Caco-2 (cell line): ENCODE results near the gene HMGXB4. TPM values are rescaled to one million over a fixed set of nuclear protein-coding genes. Genes with fewer than 3 reads are reported as not detected.

ENCODE experiments used
- BruUV-seq: library from RNA; stranded (reverse); fragments of 400-500 nt; replicated peaks from 2 replicates; lab custom pipeline; 2021; lab: Mats Ljungman, UMichigan
- CTCF ChIA-PET: fragments of 300-600 bp; sonication (Branson Sonifier 250); formaldehyde crosslinking; loops from one replicate; lab custom pipeline; 2022; ENCODE audit warnings: antibody characterized with exemption; lab: Charles Lee
- POLR2A ChIA-PET: fragments of 300-600 bp; sonication (Branson Sonifier 250); formaldehyde crosslinking; loops from one replicate; lab custom pipeline; 2022; ENCODE audit warnings: antibody characterized with exemption; lab: Charles Lee
- DNase-seq, 2 experiments: peaks; one replicate each; pipeline versions ENCODE4 v3.0.0 to v3.0.0-alpha.2; 2020 to 2022
- H3K27me3 ChIP-seq: replicated peaks from 2 replicates; pipeline ENCODE4 v1.6.0; 2011; ENCODE audit warnings: low read length; ENCODE audit not compliant: control insufficient read depth, insufficient read depth
- H3K36me3 ChIP-seq: 2 replicates; pipeline ENCODE4 v1.5.1; 2011; ENCODE audit warnings: low read length; ENCODE audit not compliant: control insufficient read depth, insufficient read depth
- H3K4me1 ChIP-seq: fragments of 250-450 bp; sonication (Bioruptor Pico); 2 replicates; pipeline ENCODE4 v1.5.1; 2020; ENCODE audit warnings: mild to moderate bottlenecking
- H3K4me3 ChIP-seq: 2 replicates; pipeline ENCODE4 v1.5.1; 2011; ENCODE audit warnings: low read depth, mild to moderate bottlenecking, control low read depth, low read length
- H3K9me3 ChIP-seq: fragments of 250-450 bp; sonication (Bioruptor Pico); 2 replicates; pipeline ENCODE4 v1.5.1; 2020; ENCODE audit warnings: mild to moderate bottlenecking, moderate library complexity
- H3K27ac Mint-ChIP-seq: one replicate; pipeline ENCODE4 v1.8.0; 2022; ENCODE audit warnings: mixed read lengths; ENCODE audit not compliant: unreplicated experiment
- H3K27me3 Mint-ChIP-seq: one replicate; pipeline ENCODE4 v1.8.0; 2022; ENCODE audit warnings: mixed read lengths; ENCODE audit not compliant: insufficient read depth, unreplicated experiment
- H3K36me3 Mint-ChIP-seq: one replicate; pipeline ENCODE4 v1.8.0; 2022; ENCODE audit warnings: mild to moderate bottlenecking, mixed read lengths; ENCODE audit not compliant: insufficient read depth, unreplicated experiment
- H3K4me1 Mint-ChIP-seq: one replicate; pipeline ENCODE4 v1.8.0; 2022; ENCODE audit warnings: low read depth, mixed read lengths; ENCODE audit not compliant: unreplicated experiment
- H3K4me3 Mint-ChIP-seq: one replicate; pipeline ENCODE4 v1.8.0; 2022; ENCODE audit warnings: mild to moderate bottlenecking, moderate library complexity, mixed read lengths; ENCODE audit not compliant: unreplicated experiment
- H3K9me3 Mint-ChIP-seq: one replicate; pipeline ENCODE4 v1.8.0; 2022; ENCODE audit warnings: mixed read lengths; ENCODE audit not compliant: unreplicated experiment
- intact Hi-C: fragments of 100-400 bp; cut with micrococcal nuclease; formaldehyde crosslinking; loops from one replicate; pipeline ENCODE4 v1.10.0; 2022; ENCODE audit not compliant: unreplicated experiment
- total RNA-seq: library from RNA; stranded (reverse); gene quantifications from 2 replicates; pipeline ENCODE4 v1.2.3, GENCODE V29; 2022
- TF ChIP-seq, protein P1 (sequence below), 2 experiments: fragments of 200-600 bp in 1 of 2; IDR thresholded peaks; 1 replicate in 1 of 2; 2 replicates in 1 of 2; pipeline versions ENCODE4 v1.5.1 to v1.8.0; 2011 to 2022; ENCODE audit warnings: antibody characterized with exemption in 1 of 2, control low read depth in 1 of 2, inconsistent platforms in 1 of 2, low read depth in 1 of 2, low read length in 1 of 2, mild to moderate bottlenecking in 1 of 2, moderate library complexity in 1 of 2; ENCODE audit not compliant: insufficient read depth in 1 of 2, severe bottlenecking in 1 of 2, unreplicated experiment in 1 of 2

HMGXB4 gene
- total RNA-seq, 1 experiment from 2014 or later, result 22.3 TPM

DNA sequence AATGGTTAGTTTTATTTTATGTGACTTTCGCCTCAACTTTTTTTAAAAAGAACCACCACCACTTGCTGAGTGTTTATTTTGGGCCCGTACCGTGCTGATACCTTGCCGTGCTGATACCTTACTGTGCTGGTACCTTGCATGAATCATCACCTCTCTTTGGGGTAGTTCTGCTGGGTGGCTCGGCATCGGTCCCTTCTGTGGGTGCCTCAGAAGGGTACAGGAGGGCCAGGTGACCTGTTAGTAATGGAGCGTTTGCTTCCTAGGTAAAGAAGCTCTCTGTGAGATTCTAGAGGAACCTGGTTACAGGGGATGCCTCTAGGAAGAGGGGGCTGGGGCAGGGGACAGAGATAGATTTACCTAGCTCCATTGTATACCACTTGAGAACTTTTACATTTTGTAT lies 59.5 kb downstream of the HMGXB4 start:
- CTCF ChIA-PET, result no interaction called here
- Mint-ChIP-seq H3K4me3 (no peak overlapping the region), H3K9me3 (no peaks in the 10 kb centered on the region), H3K36me3 (peaks cover 10% of the 10 kb centered on the region), H3K27me3 (no peaks in the 10 kb centered on the region), H3K27ac (no peak overlapping the region), H3K4me1 (peaks cover 6% of the 10 kb centered on the region)
- Histone ChIP-seq H3K36me3 (peaks cover 1% of the 10 kb centered on the region; the same call in 1 of the 2 replicates), H3K4me1 (peaks cover 14% of the 10 kb centered on the region), H3K9me3 (no peaks in the 10 kb centered on the region), H3K27me3 (no peaks in the 10 kb centered on the region), H3K4me3 (no peak overlapping the region)
- POLR2A ChIA-PET, result no interaction called here
- intact Hi-C loops, result no loop called here
- DNase-seq, result peak in 1 of 2 experiments; percentile 14
- BruUV-seq, result no TSS peak
- TF ChIP-seq, protein P1, sequence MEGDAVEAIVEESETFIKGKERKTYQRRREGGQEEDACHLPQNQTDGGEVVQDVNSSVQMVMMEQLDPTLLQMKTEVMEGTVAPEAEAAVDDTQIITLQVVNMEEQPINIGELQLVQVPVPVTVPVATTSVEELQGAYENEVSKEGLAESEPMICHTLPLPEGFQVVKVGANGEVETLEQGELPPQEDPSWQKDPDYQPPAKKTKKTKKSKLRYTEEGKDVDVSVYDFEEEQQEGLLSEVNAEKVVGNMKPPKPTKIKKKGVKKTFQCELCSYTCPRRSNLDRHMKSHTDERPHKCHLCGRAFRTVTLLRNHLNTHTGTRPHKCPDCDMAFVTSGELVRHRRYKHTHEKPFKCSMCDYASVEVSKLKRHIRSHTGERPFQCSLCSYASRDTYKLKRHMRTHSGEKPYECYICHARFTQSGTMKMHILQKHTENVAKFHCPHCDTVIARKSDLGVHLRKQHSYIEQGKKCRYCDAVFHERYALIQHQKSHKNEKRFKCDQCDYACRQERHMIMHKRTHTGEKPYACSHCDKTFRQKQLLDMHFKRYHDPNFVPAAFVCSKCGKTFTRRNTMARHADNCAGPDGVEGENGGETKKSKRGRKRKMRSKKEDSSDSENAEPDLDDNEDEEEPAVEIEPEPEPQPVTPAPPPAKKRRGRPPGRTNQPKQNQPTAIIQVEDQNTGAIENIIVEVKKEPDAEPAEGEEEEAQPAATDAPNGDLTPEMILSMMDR (IDR thresholded peaks at IDR 0.05; ENCODE audit: insufficient read depth in 1 of 2, low read depth in 1 of 2, low read length in 1 of 2, severe bottlenecking in 1 of 2, unreplicated experiment in 1 of 2), result no peak

DNA sequence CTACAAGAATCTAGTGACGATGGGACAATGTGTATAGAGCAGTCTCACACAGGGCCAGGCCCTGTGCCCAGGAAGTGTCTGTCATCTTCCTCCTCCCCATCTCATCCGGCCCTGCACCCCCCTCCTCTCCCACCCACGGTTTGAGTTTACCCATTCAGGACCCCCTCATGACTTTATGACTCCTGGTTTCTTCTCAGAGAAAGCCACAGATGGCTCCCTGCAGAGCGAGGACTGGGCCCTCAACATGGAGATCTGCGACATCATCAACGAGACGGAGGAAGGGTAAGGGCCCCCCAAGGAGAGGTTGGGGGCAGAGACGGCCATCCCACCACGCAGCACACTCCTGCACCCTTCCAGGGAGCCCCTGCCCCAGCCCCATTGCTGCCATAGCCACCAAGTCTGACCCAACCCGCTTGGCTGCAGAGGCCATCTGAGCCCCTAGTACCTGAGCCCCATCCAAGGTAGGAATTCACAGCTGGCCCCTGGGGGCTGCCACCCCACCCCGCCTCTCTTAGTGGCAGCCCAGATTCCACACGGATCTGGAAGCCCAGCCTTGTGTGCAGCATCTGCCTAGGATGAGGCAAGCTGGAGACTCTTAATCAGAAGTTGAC lies 60.5 kb downstream of the HMGXB4 start:
- intact Hi-C loops, result no loop called here
- POLR2A ChIA-PET, result no interaction called here
- Histone ChIP-seq H3K36me3 (peaks cover 1% of the 10 kb centered on the region; the same call in 1 of the 2 replicates), H3K9me3 (no peaks in the 10 kb centered on the region), H3K4me1 (peaks cover 7% of the 10 kb centered on the region), H3K4me3 (no peak overlapping the region), H3K27me3 (no peaks in the 10 kb centered on the region)
- no TSS peak for BruUV-seq
- H3K4me3 Mint-ChIP-seq, result no peak overlapping the region
- H3K4me1 Mint-ChIP-seq, result peaks cover 2% of the 10 kb centered on the region
- no peaks in the 10 kb centered on the region for H3K9me3 Mint-ChIP-seq
- CTCF ChIA-PET, result no interaction called here
- DNase-seq, result peak in 1 of 2 experiments; percentile 26
- no peak overlapping the region for H3K27ac Mint-ChIP-seq
- TF ChIP-seq, protein P1 (IDR thresholded peaks at IDR 0.05; ENCODE audit: insufficient read depth in 1 of 2, low read depth in 1 of 2, low read length in 1 of 2, severe bottlenecking in 1 of 2, unreplicated experiment in 1 of 2), result no peak
- H3K36me3 Mint-ChIP-seq, result peaks cover 11% of the 10 kb centered on the region
- no peaks in the 10 kb centered on the region for H3K27me3 Mint-ChIP-seq

DNA sequence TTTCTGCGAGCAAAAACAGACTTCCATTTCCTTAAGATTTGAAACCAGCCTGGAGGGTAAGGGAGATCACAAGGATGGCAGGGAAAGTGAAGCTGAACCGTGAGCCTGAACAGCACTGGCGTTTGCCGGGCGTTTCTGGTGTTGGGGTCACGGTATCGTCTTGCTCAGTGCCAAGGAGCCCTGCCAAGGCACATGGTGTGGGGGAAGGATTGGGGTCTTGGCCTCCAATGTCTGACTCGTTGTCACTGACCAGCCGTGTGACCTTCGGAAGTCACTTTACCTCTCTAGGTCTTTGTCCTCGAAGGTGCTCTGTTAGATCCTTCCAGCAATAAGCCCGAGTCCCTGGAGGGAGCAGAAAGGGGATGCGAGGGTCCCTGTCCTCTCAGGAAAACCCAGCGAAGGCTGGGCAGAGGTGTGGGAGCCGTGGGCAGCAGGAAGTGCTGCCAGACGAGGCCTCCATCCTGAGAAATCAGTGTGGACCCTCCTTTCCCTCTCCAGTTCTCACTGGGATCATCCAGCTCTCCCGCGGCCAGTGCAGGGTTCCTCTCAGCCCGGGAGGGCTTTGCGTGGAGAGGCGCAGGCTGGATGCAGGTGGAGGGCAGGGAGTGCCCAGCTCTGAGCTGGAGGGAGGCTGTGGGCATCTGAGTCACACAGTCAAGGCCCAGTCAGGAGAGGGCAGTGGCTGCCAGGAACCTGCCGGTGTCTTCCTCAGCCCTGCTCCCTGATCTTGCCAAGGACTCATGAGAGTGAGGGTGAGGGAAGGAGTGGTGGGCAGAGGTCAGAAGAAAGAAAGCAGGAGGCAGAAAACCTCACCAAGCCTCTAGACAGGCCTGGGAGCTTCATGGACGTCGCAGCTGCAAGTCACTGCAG lies 61.3 kb downstream of the HMGXB4 start:
- no peaks in the 10 kb centered on the region for H3K9me3 ChIP-seq
- Mint-ChIP-seq H3K4me3 (no peak overlapping the region), H3K27ac (no peak overlapping the region), H3K27me3 (no peaks in the 10 kb centered on the region), H3K36me3 (peaks cover 16% of the 10 kb centered on the region), H3K9me3 (no peaks in the 10 kb centered on the region), H3K4me1 (no peaks in the 10 kb centered on the region)
- peaks cover 1% of the 10 kb centered on the region; the same call in 1 of the 2 replicates for H3K36me3 ChIP-seq
- BruUV-seq, result no TSS peak
- peak in 1 of 2 experiments; percentile 23 for DNase-seq
- no peak overlapping the region for H3K4me3 ChIP-seq
- TF ChIP-seq, protein P1 (IDR thresholded peaks at IDR 0.05; ENCODE audit: insufficient read depth in 1 of 2, low read depth in 1 of 2, low read length in 1 of 2, severe bottlenecking in 1 of 2, unreplicated experiment in 1 of 2), result no peak
- POLR2A ChIA-PET, result no interaction called here
- peaks cover under 1% of the 10 kb centered on the region; the same call in 1 of the 2 replicates for H3K4me1 ChIP-seq
- H3K27me3 ChIP-seq, result no peaks in the 10 kb centered on the region
- CTCF ChIA-PET, result no interaction called here
- intact Hi-C loops, result no loop called here
